MM.1S (cell line): ENCODE measurements around the gene ZCWPW2.

Experiments
- CTCF ChIP-seq: fragments of 300-600 bp; sonication (generic); IDR thresholded peaks from 2 replicates; pipeline ENCODE4 v1.5.1; 2016; ENCODE audit warnings: antibody characterized with exemption, low read length, mixed read lengths
- EZH2 ChIP-seq: fragments of 300-600 bp; sonication (generic); optimal IDR thresholded peaks from 2 replicates; pipeline ENCODE3; 2017; ENCODE audit warnings: low read depth, mild to moderate bottlenecking, antibody characterized with exemption, low read length, mixed read lengths

- TF ChIP-seq CTCF: no peak
- no peak for TF ChIP-seq EZH2
These were observed 2.8 kb upstream of the ZCWPW2 start for GRCh38 chr3:28345690-28346089.
